Ishikawa (cell line): ENCODE measurements around the gene SPTAN1.

Source experiments
- CEBPB ChIP-seq: IDR thresholded peaks from 2 replicates; pipeline ENCODE4 v1.6.1; 2012
- CREB1 ChIP-seq: IDR thresholded peaks from 2 replicates; pipeline ENCODE4 v1.6.1; 2012; ENCODE audit warnings: low read depth
- EGR1 ChIP-seq: IDR thresholded peaks from 2 replicates; pipeline ENCODE4 v1.6.1; 2012
- EP300 ChIP-seq: IDR thresholded peaks from 2 replicates; pipeline ENCODE4 v1.6.1; 2012; ENCODE audit warnings: borderline replicate concordance
- FOXM1 ChIP-seq: IDR thresholded peaks from 2 replicates; pipeline ENCODE4 v1.6.1; 2012; ENCODE audit warnings: low read depth, borderline replicate concordance
- NFIC ChIP-seq: IDR thresholded peaks from 2 replicates; pipeline ENCODE4 v1.6.1; 2012
- RAD21 ChIP-seq: IDR thresholded peaks from 2 replicates; pipeline ENCODE4 v1.6.1; 2012; ENCODE audit warnings: low read depth
- REST ChIP-seq: IDR thresholded peaks from 2 replicates; pipeline ENCODE4 v1.6.1; 2012; ENCODE audit warnings: low read depth, mild to moderate bottlenecking
- TAF1 ChIP-seq: IDR thresholded peaks from 2 replicates; pipeline ENCODE4 v1.6.1; 2012; ENCODE audit warnings: low read depth, mild to moderate bottlenecking
- TCF12 ChIP-seq: IDR thresholded peaks from 2 replicates; pipeline ENCODE4 v1.6.1; 2012; ENCODE audit warnings: low read depth
- TEAD4 ChIP-seq: IDR thresholded peaks from 2 replicates; pipeline ENCODE4 v1.6.1; 2012
- USF1 ChIP-seq: IDR thresholded peaks from 2 replicates; pipeline ENCODE4 v1.6.1; 2012
- YY1 ChIP-seq: IDR thresholded peaks from 2 replicates; pipeline ENCODE4 v1.6.1; 2012; ENCODE audit warnings: low read depth
- ZBTB7A ChIP-seq: IDR thresholded peaks from 2 replicates; pipeline ENCODE4 v1.6.1; 2012; ENCODE audit warnings: low read depth
- TF ChIP-seq, protein P1 (sequence below): IDR thresholded peaks from 2 replicates; pipeline ENCODE4 v1.6.1; 2012

The SPTAN1 gene

DNA sequence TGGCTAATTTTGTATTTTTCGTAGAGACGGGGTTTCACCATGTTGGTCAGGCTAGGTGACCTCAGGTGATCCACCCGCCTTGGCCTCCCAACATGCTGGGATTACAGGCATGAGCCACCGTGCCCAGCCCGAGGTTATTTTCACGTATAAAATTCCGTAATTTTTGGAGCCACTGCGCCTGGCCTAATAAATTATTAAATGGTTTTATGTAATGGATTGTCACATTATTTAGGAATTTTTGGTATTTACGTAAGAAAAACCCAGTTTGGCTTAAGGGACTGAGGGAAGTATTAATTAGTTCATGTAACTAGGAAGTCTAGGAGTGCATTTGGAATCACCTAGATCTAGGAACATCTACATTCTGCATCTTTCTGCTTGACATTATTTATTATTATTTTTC lies 39.6 kb upstream of the SPTAN1 start:
- no peak for TF ChIP-seq YY1
- no peak for TF ChIP-seq REST
- no peak for TF ChIP-seq TEAD4
- no peak for TF ChIP-seq EP300
- no peak for TF ChIP-seq ZBTB7A
- TF ChIP-seq TCF12 = no peak
- TF ChIP-seq NFIC = no peak
- TF ChIP-seq EGR1 = no peak

- TF ChIP-seq, protein P1, sequence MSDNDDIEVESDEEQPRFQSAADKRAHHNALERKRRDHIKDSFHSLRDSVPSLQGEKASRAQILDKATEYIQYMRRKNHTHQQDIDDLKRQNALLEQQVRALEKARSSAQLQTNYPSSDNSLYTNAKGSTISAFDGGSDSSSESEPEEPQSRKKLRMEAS = no peak
- TF ChIP-seq EGR1 (no peak), CREB1 (no peak), CEBPB (no peak), EP300 (no peak), NFIC (no peak), YY1 (no peak), FOXM1 (no peak), REST (no peak), ZBTB7A (no peak), RAD21 (no peak), USF1 (no peak), TEAD4 (no peak)
Observed at GRCh38 chr9:128521956-128522355, 30.4 kb upstream of the SPTAN1 start.

DNA sequence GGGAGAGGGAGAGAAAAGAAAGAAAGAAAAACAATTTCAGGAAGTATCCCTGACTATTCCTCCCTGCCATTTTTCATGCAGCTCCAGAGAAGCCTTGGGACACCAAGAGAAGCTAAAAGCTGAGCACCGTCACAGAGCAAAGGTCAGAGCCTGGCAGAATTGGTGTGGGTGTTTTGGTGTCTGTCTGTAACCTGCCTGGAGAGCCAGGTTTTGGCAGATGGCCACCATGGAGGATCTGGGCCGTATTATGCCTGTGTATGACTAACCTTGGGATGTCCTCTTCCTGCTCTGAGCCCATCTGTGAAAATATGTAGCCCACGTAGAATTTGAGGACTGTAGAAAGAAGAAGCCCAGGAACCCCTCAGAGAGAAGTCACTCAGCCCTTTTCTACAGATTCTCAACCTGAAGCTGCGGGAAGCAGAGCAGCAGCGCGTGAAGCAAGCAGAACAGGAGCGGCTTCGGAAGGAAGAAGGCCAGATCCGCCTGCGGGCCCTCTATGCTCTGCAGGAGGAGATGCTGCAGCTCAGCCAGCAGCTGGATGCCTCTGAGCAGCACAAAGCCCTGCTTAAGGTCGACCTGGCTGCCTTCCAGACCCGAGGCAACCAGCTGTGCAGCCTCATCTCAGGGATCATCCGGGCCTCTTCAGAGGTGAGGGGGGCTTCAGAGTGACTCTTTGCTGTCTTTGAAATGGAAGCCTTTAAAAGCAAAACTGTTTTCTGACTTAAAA lies 29.0 kb upstream of the SPTAN1 start:
- TF ChIP-seq REST (no peak), USF1 (no peak), YY1 (no peak), EGR1 (no peak), FOXM1 (no peak), RAD21 (no peak), TCF12 (no peak)
- TF ChIP-seq, protein P1 = no peak

- TF ChIP-seq FOXM1 (no peak), CREB1 (no peak), USF1 (no peak), REST (no peak), EP300 (no peak), ZBTB7A (no peak), TAF1 (no peak), RAD21 (no peak), YY1 (no peak), CEBPB (no peak)
Observed at GRCh38 chr9:128526720-128527119, 25.7 kb upstream of the SPTAN1 start.
